Loucy (cell line): ENCODE data around the gene CTDSPL.

ENCODE experiments used
- H2AFZ ChIP-seq: fragments of 200-600 bp; sonication (generic); 2 replicates; pipeline ENCODE4 v1.6.0; 2016; ENCODE audit warnings: antibody characterized with exemption, mild to moderate bottlenecking, low read length, moderate library complexity
- H3F3A ChIP-seq: fragments of 200-600 bp; 2 replicates; pipeline ENCODE4 v1.6.0; 2016; ENCODE audit warnings: antibody characterized with exemption, low read depth, mild to moderate bottlenecking
- H3K27me3 ChIP-seq: fragments of 200-600 bp; sonication (generic); 2 replicates; pipeline ENCODE4 v1.6.1; 2014; ENCODE audit warnings: low read length, mild to moderate bottlenecking; ENCODE audit not compliant: insufficient read depth, poor library complexity, severe bottlenecking
- H3K36me3 ChIP-seq: fragments of 200-600 bp; sonication (generic); 2 replicates; pipeline ENCODE4 v1.6.1; 2016; ENCODE audit warnings: low read length; ENCODE audit not compliant: insufficient read depth
- H3K4me1 ChIP-seq: fragments of 200-600 bp; sonication (generic); 2 replicates; pipeline ENCODE4 v1.5.1; 2014; ENCODE audit warnings: low read length, mild to moderate bottlenecking; ENCODE audit not compliant: insufficient read depth, poor library complexity, severe bottlenecking
- H3K4me2 ChIP-seq: fragments of 200-600 bp; sonication (generic); 2 replicates; pipeline ENCODE4 v1.6.0; 2014; ENCODE audit warnings: antibody characterized with exemption, low read length, low read depth, mild to moderate bottlenecking; ENCODE audit not compliant: poor library complexity, severe bottlenecking
- H3K4me3 ChIP-seq: fragments of 200-600 bp; sonication (generic); 2 replicates; pipeline ENCODE4 v1.5.1; 2014; ENCODE audit warnings: low read length, mild to moderate bottlenecking, mixed read lengths; ENCODE audit not compliant: poor library complexity, severe bottlenecking
- H3K79me2 ChIP-seq: fragments of 200-600 bp; sonication (generic); 2 replicates; pipeline ENCODE4 v1.6.1; 2014; ENCODE audit warnings: low read length; ENCODE audit not compliant: insufficient read depth
- H3K9ac ChIP-seq: fragments of 200-600 bp; sonication (generic); 2 replicates; pipeline ENCODE4 v1.6.0; 2014; ENCODE audit warnings: mild to moderate bottlenecking, low read depth, low read length, moderate library complexity; ENCODE audit not compliant: poor library complexity, severe bottlenecking
- H3K9me2 ChIP-seq: fragments of 200-600 bp; sonication (generic); replicated peaks from 2 replicates; pipeline ENCODE4 v1.6.1; 2016; ENCODE audit warnings: low read depth, low read length, mixed read lengths
- H3K9me3 ChIP-seq: fragments of 200-600 bp; sonication (generic); 2 replicates; pipeline ENCODE4 v1.6.1; 2014; ENCODE audit warnings: mild to moderate bottlenecking, antibody characterized with exemption, low read length, low read depth; ENCODE audit not compliant: insufficient read depth
- H4K20me1 ChIP-seq: fragments of 200-600 bp; sonication (generic); 2 replicates; pipeline ENCODE4 v1.6.0; 2014; ENCODE audit warnings: antibody characterized with exemption, low read length, mild to moderate bottlenecking; ENCODE audit not compliant: insufficient read depth, poor library complexity, severe bottlenecking
- CTCF ChIP-seq: fragments of 200-600 bp; sonication (generic); conservative IDR thresholded peaks from 2 replicates; pipeline ENCODE4 v1.5.1; 2014; ENCODE audit warnings: mild to moderate bottlenecking, antibody characterized with exemption, low read length
- EZH2phosphoT487 ChIP-seq: fragments of 200-600 bp; IDR thresholded peaks from 2 replicates; pipeline ENCODE4 v1.6.1; 2018; ENCODE audit warnings: antibody characterized with exemption, mild to moderate bottlenecking, moderate library complexity, borderline replicate concordance

Gene CTDSPL

GRCh38 chr3:37859354-37859753, 2.3 kb upstream of the CTDSPL start:
- no peaks in the 10 kb centered on the region for H3K36me3 ChIP-seq
- no peak overlapping the region for H2AFZ ChIP-seq
- no peak overlapping the region for H3K4me3 ChIP-seq
- peaks cover 17% of the 10 kb centered on the region for H3K4me1 ChIP-seq
- H3K9me2 ChIP-seq = no peaks in the 10 kb centered on the region
- H3K9me3 ChIP-seq = no peaks in the 10 kb centered on the region
- H4K20me1 ChIP-seq = no peaks in the 10 kb centered on the region
- no peak for TF ChIP-seq EZH2phosphoT487
- TF ChIP-seq CTCF = no peak
- H3K4me2 ChIP-seq = peak overlapping the region; percentile 93
- H3K27me3 ChIP-seq = no peaks in the 10 kb centered on the region
- H3K9ac ChIP-seq = peak overlapping the region; percentile 9
- 0 out of 2 replicates have a peak, but pooled peaks cover 6% of the 10 kb centered on the region for H3F3A ChIP-seq
- no peaks in the 10 kb centered on the region; the same call in 1 of the 2 replicates for H3K79me2 ChIP-seq

GRCh38 chr3:37859908-37860199, 1.8 kb upstream of the CTDSPL start:
- Histone ChIP-seq H3K4me2 (peak overlapping the region; percentile 93), H3K9me3 (no peaks in the 10 kb centered on the region), H3K27me3 (no peaks in the 10 kb centered on the region), H3K4me1 (peaks cover 17% of the 10 kb centered on the region), H4K20me1 (no peaks in the 10 kb centered on the region), H3K36me3 (no peaks in the 10 kb centered on the region), H3K79me2 (no peaks in the 10 kb centered on the region; the same call in 1 of the 2 replicates), H3K9ac (peak overlapping the region; percentile 9), H3K9me2 (no peaks in the 10 kb centered on the region), H2AFZ (no peak overlapping the region), H3K4me3 (peak overlapping the region; percentile 46), H3F3A (0 out of 2 replicates have a peak, but pooled peaks cover 7% of the 10 kb centered on the region)
- TF ChIP-seq CTCF (no peak), EZH2phosphoT487 (no peak)

- Histone ChIP-seq H3K27me3 (no peaks in the 10 kb centered on the region), H4K20me1 (no peaks in the 10 kb centered on the region), H3K36me3 (no peaks in the 10 kb centered on the region), H3F3A (0 out of 2 replicates have a peak, but pooled peaks cover 7% of the 10 kb centered on the region), H3K9ac (peak overlapping the region; percentile 52), H3K4me3 (peak overlapping the region; percentile 72), H2AFZ (peak overlapping the region; percentile 78; the same call in 1 of the 2 replicates), H3K4me2 (peak overlapping the region; percentile 82), H3K9me2 (no peaks in the 10 kb centered on the region), H3K79me2 (no peaks in the 10 kb centered on the region; the same call in 1 of the 2 replicates), H3K9me3 (no peaks in the 10 kb centered on the region), H3K4me1 (peaks cover 17% of the 10 kb centered on the region)
- no peak for TF ChIP-seq CTCF
- TF ChIP-seq EZH2phosphoT487 = no peak
These were observed 681 bp downstream of the CTDSPL start for GRCh38 chr3:37862219-37862902.
